GM19025 (cell line): Measurements from ENCODE around the gene HSD17B4.
"Not testable (repeated sequence)": the region's sequence is repeated elsewhere in the genome, so short reads cannot be mapped to it uniquely, and the experiment has no call there.

Experiments
- ATAC-seq: cut with Tn5 transposase; IDR thresholded peaks from one replicate; pipeline ENCODE4 v1.9.1; 2021; ENCODE audit warnings: mild to moderate bottlenecking, low read depth, moderate library complexity; ENCODE audit not compliant: unreplicated experiment

The HSD17B4 gene

GRCh38 chr5:119432674-119433237 is 19.5 kb upstream of the HSD17B4 start:
- not testable (repeated sequence) for ATAC-seq

GRCh38 chr5:119435436-119436132 is 16.7 kb upstream of the HSD17B4 start:
- peak; percentile 85 for ATAC-seq

- ATAC-seq: not testable (repeated sequence)
Measured at GRCh38 chr5:119437785-119438586, 14.3 kb upstream of the HSD17B4 start.

- not testable (repeated sequence) for ATAC-seq
Measured at GRCh38 chr5:119438587-119438917, 13.7 kb upstream of the HSD17B4 start.

- no peak for ATAC-seq
Measured at GRCh38 chr5:119439140-119439631, 13.1 kb upstream of the HSD17B4 start.

GRCh38 chr5:119439632-119440031 is 12.7 kb upstream of the HSD17B4 start:
- not testable (repeated sequence) for ATAC-seq

GRCh38 chr5:119444643-119445042 is 7.7 kb upstream of the HSD17B4 start:
- not testable (repeated sequence) for ATAC-seq

- ATAC-seq: no peak
Measured at GRCh38 chr5:119445544-119445943, 6.8 kb upstream of the HSD17B4 start.

- no peak for ATAC-seq
Measured at GRCh38 chr5:119449882-119450281, 2.4 kb upstream of the HSD17B4 start.

- not testable (repeated sequence) for ATAC-seq
Measured at GRCh38 chr5:119450627-119451026, 1.7 kb upstream of the HSD17B4 start.

- no peak for ATAC-seq
Measured at GRCh38 chr5:119451561-119451960, 736 bp upstream of the HSD17B4 start.

- ATAC-seq: no peak
Measured at GRCh38 chr5:119452060-119452372, 281 bp upstream of the HSD17B4 start.

GRCh38 chr5:119453040-119453373 is 710 bp downstream of the HSD17B4 start:
- peak; percentile 5 for ATAC-seq

- ATAC-seq: no peak
Measured at GRCh38 chr5:119454171-119454570, 1.9 kb downstream of the HSD17B4 start.

GRCh38 chr5:119458911-119459632 is 6.8 kb downstream of the HSD17B4 start:
- no peak for ATAC-seq

- ATAC-seq: no peak
Measured at GRCh38 chr5:119465640-119466039, 13.3 kb downstream of the HSD17B4 start.

GRCh38 chr5:119468286-119468685 is 16.0 kb downstream of the HSD17B4 start:
- no peak for ATAC-seq

- ATAC-seq: peak; percentile 73
Measured at GRCh38 chr5:119470105-119470763, 17.9 kb downstream of the HSD17B4 start.

- peak; percentile 44 for ATAC-seq
Measured at GRCh38 chr5:119470851-119471451, 18.7 kb downstream of the HSD17B4 start.

- no peak for ATAC-seq
Measured at GRCh38 chr5:119473241-119473640, 20.9 kb downstream of the HSD17B4 start.
